ENCODE measurements around the gene TMEM63A.
"Not testable (repeated sequence)": the region's sequence is repeated elsewhere in the genome, so short reads cannot be mapped to it uniquely, and the experiment has no call there.

The TMEM63A gene

GRCh38 chr1:225846331-225847310 lies 35.6 kb downstream of the TMEM63A start:
- Histone ChIP-seq H3K36me3 (ENCODE audit: insufficient read depth, low read length) (peaks cover 56% of the 10 kb centered on the region), H3K9me3 (ENCODE audit: low read length) (no peaks in the 10 kb centered on the region), H3K9ac (ENCODE audit: low read length) (no peak overlapping the region), H3K4me3 (ENCODE audit: low read depth in 1 of 2, low read length in 2 of 2) (no peak overlapping the region), H3K27me3 (ENCODE audit: control insufficient read depth in 1 of 2, insufficient read depth in 2 of 2, low read length in 2 of 2) (no peaks in the 10 kb centered on the region), H3K27ac (ENCODE audit: low read depth, low read length) (no peak overlapping the region), H3K4me1 (ENCODE audit: insufficient read depth, low read length) (peaks cover 21% of the 10 kb centered on the region)

GRCh38 chr1:225845571-225846259 lies 36.5 kb downstream of the TMEM63A start:
- Histone ChIP-seq H3K4me1 (ENCODE audit: insufficient read depth, low read length) (peaks cover 21% of the 10 kb centered on the region), H3K9me3 (ENCODE audit: low read length) (no peaks in the 10 kb centered on the region), H3K9ac (ENCODE audit: low read length) (no peak overlapping the region), H3K27ac (ENCODE audit: low read depth, low read length) (peak overlapping the region; percentile 61), H3K4me3 (ENCODE audit: low read depth in 1 of 2, low read length in 2 of 2) (no peak overlapping the region), H3K36me3 (ENCODE audit: insufficient read depth, low read length) (peaks cover 56% of the 10 kb centered on the region), H3K27me3 (ENCODE audit: control insufficient read depth in 1 of 2, insufficient read depth in 2 of 2, low read length in 2 of 2) (no peaks in the 10 kb centered on the region)

GRCh38 chr1:225845097-225845496 lies 37.1 kb downstream of the TMEM63A start:
- H3K27me3 ChIP-seq (ENCODE audit: control insufficient read depth in 1 of 2, insufficient read depth in 2 of 2, low read length in 2 of 2) = no peaks in the 10 kb centered on the region
- H3K27ac ChIP-seq (ENCODE audit: low read depth, low read length) = peak overlapping the region; percentile 61
- no peak overlapping the region for H3K9ac ChIP-seq (ENCODE audit: low read length)
- H3K4me3 ChIP-seq (ENCODE audit: low read depth in 1 of 2, low read length in 2 of 2) = no peak overlapping the region
- peaks cover 18% of the 10 kb centered on the region for H3K4me1 ChIP-seq (ENCODE audit: insufficient read depth, low read length)
- no peaks in the 10 kb centered on the region for H3K9me3 ChIP-seq (ENCODE audit: low read length)
- peaks cover 60% of the 10 kb centered on the region for H3K36me3 ChIP-seq (ENCODE audit: insufficient read depth, low read length)

GRCh38 chr1:225844236-225845061 lies 37.7 kb downstream of the TMEM63A start:
- H3K27ac ChIP-seq (ENCODE audit: low read depth, low read length) = no peak overlapping the region
- H3K27me3 ChIP-seq (ENCODE audit: control insufficient read depth in 1 of 2, insufficient read depth in 2 of 2, low read length in 2 of 2) = no peaks in the 10 kb centered on the region
- H3K4me1 ChIP-seq (ENCODE audit: insufficient read depth, low read length) = peaks cover 12% of the 10 kb centered on the region
- H3K4me3 ChIP-seq (ENCODE audit: low read depth in 1 of 2, low read length in 2 of 2) = no peak overlapping the region
- no peaks in the 10 kb centered on the region for H3K9me3 ChIP-seq (ENCODE audit: low read length)
- peaks cover 60% of the 10 kb centered on the region for H3K36me3 ChIP-seq (ENCODE audit: insufficient read depth, low read length)
- H3K9ac ChIP-seq (ENCODE audit: low read length) = no peak overlapping the region

- Histone ChIP-seq H3K27me3 (ENCODE audit: control insufficient read depth in 1 of 2, insufficient read depth in 2 of 2, low read length in 2 of 2) (no peaks in the 10 kb centered on the region), H3K9ac (ENCODE audit: low read length) (no peak overlapping the region), H3K27ac (ENCODE audit: low read depth, low read length) (no peak overlapping the region), H3K4me3 (ENCODE audit: low read depth in 1 of 2, low read length in 2 of 2) (no peak overlapping the region), H3K4me1 (ENCODE audit: insufficient read depth, low read length) (peaks cover 11% of the 10 kb centered on the region), H3K36me3 (ENCODE audit: insufficient read depth, low read length) (peaks cover 66% of the 10 kb centered on the region), H3K9me3 (ENCODE audit: low read length) (no peaks in the 10 kb centered on the region)
Observed at GRCh38 chr1:225843426-225843795, 38.8 kb downstream of the TMEM63A start.

GRCh38 chr1:225842788-225843425 lies 39.3 kb downstream of the TMEM63A start:
- no peaks in the 10 kb centered on the region for H3K9me3 ChIP-seq (ENCODE audit: low read length)
- peaks cover 11% of the 10 kb centered on the region for H3K4me1 ChIP-seq (ENCODE audit: insufficient read depth, low read length)
- H3K27ac ChIP-seq (ENCODE audit: low read depth, low read length) = no peak overlapping the region
- no peaks in the 10 kb centered on the region for H3K27me3 ChIP-seq (ENCODE audit: control insufficient read depth in 1 of 2, insufficient read depth in 2 of 2, low read length in 2 of 2)
- peaks cover 62% of the 10 kb centered on the region for H3K36me3 ChIP-seq (ENCODE audit: insufficient read depth, low read length)
- no peak overlapping the region for H3K4me3 ChIP-seq (ENCODE audit: low read depth in 1 of 2, low read length in 2 of 2)
- no peak overlapping the region for H3K9ac ChIP-seq (ENCODE audit: low read length)

- Histone ChIP-seq H3K4me3 (ENCODE audit: low read depth in 1 of 2, low read length in 2 of 2) (no peak overlapping the region), H3K36me3 (ENCODE audit: insufficient read depth, low read length) (peaks cover 56% of the 10 kb centered on the region), H3K27me3 (ENCODE audit: control insufficient read depth in 1 of 2, insufficient read depth in 2 of 2, low read length in 2 of 2) (no peaks in the 10 kb centered on the region), H3K4me1 (ENCODE audit: insufficient read depth, low read length) (peaks cover 11% of the 10 kb centered on the region), H3K27ac (ENCODE audit: low read depth, low read length) (no peak overlapping the region), H3K9me3 (ENCODE audit: low read length) (no peaks in the 10 kb centered on the region), H3K9ac (ENCODE audit: low read length) (no peak overlapping the region)
Observed at GRCh38 chr1:225842074-225842473, 40.1 kb downstream of the TMEM63A start.

GRCh38 chr1:225840713-225841112 lies 41.5 kb downstream of the TMEM63A start:
- Histone ChIP-seq H3K9me3 (ENCODE audit: low read length) (no peaks in the 10 kb centered on the region), H3K9ac (ENCODE audit: low read length) (no peak overlapping the region), H3K4me1 (ENCODE audit: insufficient read depth, low read length) (peaks cover 6% of the 10 kb centered on the region), H3K4me3 (ENCODE audit: low read depth in 1 of 2, low read length in 2 of 2) (no peak overlapping the region), H3K27ac (ENCODE audit: low read depth, low read length) (no peak overlapping the region), H3K36me3 (ENCODE audit: insufficient read depth, low read length) (peaks cover 50% of the 10 kb centered on the region), H3K27me3 (ENCODE audit: control insufficient read depth in 1 of 2, insufficient read depth in 2 of 2, low read length in 2 of 2) (no peaks in the 10 kb centered on the region)

GRCh38 chr1:225840223-225840610 lies 42.0 kb downstream of the TMEM63A start:
- Histone ChIP-seq H3K9me3 (ENCODE audit: low read length) (no peaks in the 10 kb centered on the region), H3K4me3 (ENCODE audit: low read depth in 1 of 2, low read length in 2 of 2) (no peak overlapping the region), H3K27me3 (ENCODE audit: control insufficient read depth in 1 of 2, insufficient read depth in 2 of 2, low read length in 2 of 2) (no peaks in the 10 kb centered on the region), H3K9ac (ENCODE audit: low read length) (no peak overlapping the region), H3K27ac (ENCODE audit: low read depth, low read length) (no peak overlapping the region), H3K36me3 (ENCODE audit: insufficient read depth, low read length) (peaks cover 48% of the 10 kb centered on the region), H3K4me1 (ENCODE audit: insufficient read depth, low read length) (peaks cover 4% of the 10 kb centered on the region)

GRCh38 chr1:225838793-225839192 lies 43.4 kb downstream of the TMEM63A start:
- no peaks in the 10 kb centered on the region for H3K27me3 ChIP-seq (ENCODE audit: control insufficient read depth in 1 of 2, insufficient read depth in 2 of 2, low read length in 2 of 2)
- peaks cover 42% of the 10 kb centered on the region for H3K36me3 ChIP-seq (ENCODE audit: insufficient read depth, low read length)
- H3K27ac ChIP-seq (ENCODE audit: low read depth, low read length) = no peak overlapping the region
- H3K9me3 ChIP-seq (ENCODE audit: low read length) = no peaks in the 10 kb centered on the region
- no peak overlapping the region for H3K4me3 ChIP-seq (ENCODE audit: low read depth in 1 of 2, low read length in 2 of 2)
- H3K4me1 ChIP-seq (ENCODE audit: insufficient read depth, low read length) = peaks cover 13% of the 10 kb centered on the region
- no peak overlapping the region for H3K9ac ChIP-seq (ENCODE audit: low read length)

GRCh38 chr1:225836296-225836695 lies 45.9 kb downstream of the TMEM63A start:
- not testable (repeated sequence) for H3K4me3 ChIP-seq (ENCODE audit: low read depth in 1 of 2, low read length in 2 of 2); H3K27ac ChIP-seq (ENCODE audit: low read depth, low read length); H3K27me3 ChIP-seq (ENCODE audit: control insufficient read depth in 1 of 2, insufficient read depth in 2 of 2, low read length in 2 of 2); H3K9ac ChIP-seq (ENCODE audit: low read length); H3K9me3 ChIP-seq (ENCODE audit: low read length)
- Histone ChIP-seq H3K4me1 (ENCODE audit: insufficient read depth, low read length) (peaks cover 13% of the 10 kb centered on the region), H3K36me3 (ENCODE audit: insufficient read depth, low read length) (peaks cover 54% of the 10 kb centered on the region)

Measured in muscle layer of colon (tissue), 2 donors.